ENCODE data around the gene KCNMB2. TPM values are rescaled to one million over a fixed set of nuclear protein-coding genes. Genes with fewer than 3 reads are reported as not detected.

Gene KCNMB2
- total RNA-seq, 4 donors from 2014 or later, result not detected

DNA sequence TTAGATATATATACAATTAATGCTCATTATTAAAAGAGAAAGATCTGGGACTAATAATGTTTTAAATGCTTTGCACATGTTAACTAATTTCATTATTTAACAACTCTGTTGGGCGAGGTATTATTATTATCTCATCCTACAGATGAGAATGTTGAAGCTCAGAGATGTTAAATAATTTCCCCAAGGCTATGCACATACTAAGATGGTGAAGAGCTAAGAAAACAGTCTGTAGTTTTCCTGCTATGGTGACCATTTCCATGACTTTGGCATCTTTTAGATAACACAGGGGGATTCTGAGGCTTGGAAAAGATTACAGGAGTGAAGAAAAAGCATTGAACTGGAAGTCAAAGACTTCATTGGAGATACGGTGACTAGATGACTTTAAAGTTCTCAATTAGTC lies 308.7 kb downstream of the KCNMB2 start:
- intact Hi-C loops (cut with DNase I; ENCODE audit: low total_unique reads), result no loop called here
- no peaks in the 10 kb centered on the region for H3K4me1 ChIP-seq
- DNase-seq (no peak), ATAC-seq (no peak)
- H3K27me3 ChIP-seq, result no peaks in the 10 kb centered on the region
- TF ChIP-seq, protein P1, sequence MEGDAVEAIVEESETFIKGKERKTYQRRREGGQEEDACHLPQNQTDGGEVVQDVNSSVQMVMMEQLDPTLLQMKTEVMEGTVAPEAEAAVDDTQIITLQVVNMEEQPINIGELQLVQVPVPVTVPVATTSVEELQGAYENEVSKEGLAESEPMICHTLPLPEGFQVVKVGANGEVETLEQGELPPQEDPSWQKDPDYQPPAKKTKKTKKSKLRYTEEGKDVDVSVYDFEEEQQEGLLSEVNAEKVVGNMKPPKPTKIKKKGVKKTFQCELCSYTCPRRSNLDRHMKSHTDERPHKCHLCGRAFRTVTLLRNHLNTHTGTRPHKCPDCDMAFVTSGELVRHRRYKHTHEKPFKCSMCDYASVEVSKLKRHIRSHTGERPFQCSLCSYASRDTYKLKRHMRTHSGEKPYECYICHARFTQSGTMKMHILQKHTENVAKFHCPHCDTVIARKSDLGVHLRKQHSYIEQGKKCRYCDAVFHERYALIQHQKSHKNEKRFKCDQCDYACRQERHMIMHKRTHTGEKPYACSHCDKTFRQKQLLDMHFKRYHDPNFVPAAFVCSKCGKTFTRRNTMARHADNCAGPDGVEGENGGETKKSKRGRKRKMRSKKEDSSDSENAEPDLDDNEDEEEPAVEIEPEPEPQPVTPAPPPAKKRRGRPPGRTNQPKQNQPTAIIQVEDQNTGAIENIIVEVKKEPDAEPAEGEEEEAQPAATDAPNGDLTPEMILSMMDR (IDR thresholded peaks at IDR 0.05 in 4 of 5, conservative IDR thresholded peaks at IDR 0.05 in 1 of 5), result no peak
- no peak for TF ChIP-seq POLR2A (IDR thresholded peaks at IDR 0.05)
- H3K36me3 ChIP-seq, result no peaks in the 10 kb centered on the region
- no peak overlapping the region for H3K27ac ChIP-seq
- in situ Hi-C loops (cut with MboI; ENCODE audit: low sequenced_read_pairs in 4 of 4), result no loop called here
- no peaks in the 10 kb centered on the region for H3K9me3 ChIP-seq
- no peak overlapping the region for H3K4me3 ChIP-seq

DNA sequence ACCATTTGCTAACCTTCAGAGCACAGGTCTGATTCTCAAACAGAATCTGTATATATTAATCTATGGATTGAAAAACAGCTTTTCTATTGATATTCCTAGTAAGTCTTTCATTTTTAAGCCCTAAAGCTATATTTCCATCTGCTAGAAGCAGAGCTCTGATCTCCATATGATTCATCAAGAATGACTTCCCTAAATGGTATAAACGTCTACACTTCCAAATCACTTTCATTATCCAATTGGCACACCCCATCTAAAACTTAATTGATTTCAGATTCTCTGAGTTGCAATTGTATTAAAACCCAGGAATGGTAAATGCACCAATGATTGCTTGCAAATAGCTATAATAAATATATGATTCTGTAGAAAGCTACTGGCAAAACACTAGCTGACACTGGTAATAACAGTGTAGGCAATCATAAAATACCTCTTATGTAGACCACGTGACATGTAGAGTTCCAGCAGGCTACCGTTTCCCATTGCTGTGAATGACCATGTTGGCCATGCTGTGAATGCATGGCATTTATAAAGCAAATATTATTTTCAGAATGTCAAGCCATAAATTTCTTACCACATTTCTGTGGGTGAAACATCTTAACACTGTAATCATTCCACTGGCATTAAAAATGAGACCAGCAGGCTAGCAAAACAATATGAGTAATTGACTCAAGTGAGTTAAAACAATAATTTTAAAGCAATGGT lies 309.3 kb downstream of the KCNMB2 start:
- no peak overlapping the region for H3K27ac ChIP-seq
- in situ Hi-C loops (cut with MboI; ENCODE audit: low sequenced_read_pairs in 4 of 4) (no loop called here), intact Hi-C loops (cut with DNase I; ENCODE audit: low total_unique reads) (no loop called here)
- H3K9me3 ChIP-seq, result no peaks in the 10 kb centered on the region
- H3K27me3 ChIP-seq, result no peaks in the 10 kb centered on the region
- TF ChIP-seq, protein P1 (IDR thresholded peaks at IDR 0.05 in 4 of 5, conservative IDR thresholded peaks at IDR 0.05 in 1 of 5), result no peak
- no peak for TF ChIP-seq POLR2A (IDR thresholded peaks at IDR 0.05)
- DNase-seq (no peak), ATAC-seq (no peak)
- H3K36me3 ChIP-seq, result no peaks in the 10 kb centered on the region
- H3K4me1 ChIP-seq, result no peaks in the 10 kb centered on the region
- H3K4me3 ChIP-seq, result no peak overlapping the region

DNA sequence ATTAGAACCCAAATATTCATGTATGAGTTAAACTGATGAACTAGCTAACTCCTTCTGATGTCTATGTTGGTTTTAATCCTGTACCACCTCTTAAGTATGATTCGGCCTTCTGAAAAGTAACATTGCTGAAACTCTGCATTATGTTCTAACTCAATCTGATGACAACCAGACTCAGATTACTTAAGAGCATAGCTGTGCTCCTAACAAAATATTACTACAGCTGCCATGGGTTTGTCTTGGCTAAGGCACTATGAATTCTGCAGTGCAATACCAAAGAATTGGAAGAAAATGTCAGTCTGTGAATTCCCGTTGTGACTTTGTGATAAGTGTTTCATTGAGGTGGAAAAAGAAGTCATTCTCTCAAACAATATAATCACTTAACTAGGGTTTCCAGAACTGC lies 311.0 kb downstream of the KCNMB2 start:
- Histone ChIP-seq H3K27ac (no peak overlapping the region), H3K4me3 (no peak overlapping the region), H3K9me3 (no peaks in the 10 kb centered on the region), H3K27me3 (no peaks in the 10 kb centered on the region), H3K4me1 (no peaks in the 10 kb centered on the region), H3K36me3 (no peaks in the 10 kb centered on the region)
- ATAC-seq (no peak), DNase-seq (no peak)
- in situ Hi-C loops (cut with MboI; ENCODE audit: low sequenced_read_pairs in 4 of 4), result no loop called here
- TF ChIP-seq, protein P1 (IDR thresholded peaks at IDR 0.05 in 4 of 5, conservative IDR thresholded peaks at IDR 0.05 in 1 of 5), result no peak
- no peak for TF ChIP-seq POLR2A (IDR thresholded peaks at IDR 0.05)
- intact Hi-C loops (cut with DNase I; ENCODE audit: low total_unique reads), result no loop called here

DNA sequence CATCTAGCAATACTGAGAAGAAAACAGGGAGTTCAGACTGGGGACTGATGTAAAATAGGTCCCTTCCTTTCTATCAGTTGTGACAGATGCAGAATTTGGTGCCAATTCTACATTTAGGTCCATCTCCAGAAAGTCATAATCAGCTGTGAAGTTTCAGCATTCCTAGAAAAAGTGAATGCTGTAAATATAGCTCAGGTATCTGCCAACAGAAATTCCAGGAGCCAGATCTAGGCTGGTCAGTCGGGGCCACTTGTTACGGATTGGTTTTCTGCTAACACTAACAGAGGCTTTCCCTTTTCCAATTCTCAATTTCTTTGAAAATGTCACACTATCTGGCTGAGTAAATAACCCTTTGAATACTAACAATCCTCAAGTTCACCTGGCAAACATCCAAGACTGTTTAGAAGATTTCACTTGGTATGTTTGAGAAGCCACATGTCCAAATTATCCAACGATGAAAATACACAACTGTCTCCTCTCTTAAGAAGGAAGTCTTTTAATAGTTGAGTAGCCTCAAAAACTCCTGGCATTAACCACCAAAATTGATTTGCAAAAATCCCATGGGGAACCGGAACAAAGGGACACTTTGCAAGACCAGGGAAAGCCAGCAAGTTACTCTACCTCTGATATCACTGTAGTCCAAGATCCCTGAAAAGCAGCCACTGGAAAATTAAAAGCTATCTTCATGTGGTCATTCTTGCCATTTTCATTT lies 313.1 kb downstream of the KCNMB2 start:
- no peak overlapping the region for H3K4me3 ChIP-seq
- in situ Hi-C loops (cut with MboI; ENCODE audit: low sequenced_read_pairs in 4 of 4) (no loop called here), intact Hi-C loops (cut with DNase I; ENCODE audit: low total_unique reads) (no loop called here)
- no peak for TF ChIP-seq POLR2A (IDR thresholded peaks at IDR 0.05)
- TF ChIP-seq, protein P1 (IDR thresholded peaks at IDR 0.05 in 4 of 5, conservative IDR thresholded peaks at IDR 0.05 in 1 of 5), result no peak
- H3K27ac ChIP-seq, result no peak overlapping the region
- H3K27me3 ChIP-seq, result no peaks in the 10 kb centered on the region
- ATAC-seq (no peak), DNase-seq (no peak)
- H3K9me3 ChIP-seq, result no peaks in the 10 kb centered on the region
- H3K36me3 ChIP-seq, result no peaks in the 10 kb centered on the region
- no peaks in the 10 kb centered on the region for H3K4me1 ChIP-seq

Measured in gastrocnemius medialis (tissue), 4 donors.